ENCODE results near the gene SPATA32. TPM values are rescaled to one million over a fixed set of nuclear protein-coding genes. Genes with fewer than 3 reads are reported as not detected.
"Not testable (repeated sequence)": the region's sequence is repeated elsewhere in the genome, so short reads cannot be mapped to it uniquely, and the experiment has no call there.

SPATA32 gene
- not detected for total RNA-seq
- long read RNA-seq, result 0 reads

GRCh38 chr17:45261577-45262515, at the start of gene SPATA32:
Gene SPATA32 (minus strand): TSS chr17:45262094. CDS start chr17:45262016, 78 bp downstream.
- DNase-seq (peak; percentile 75), ATAC-seq (peak; percentile 58 to 59)
- intact Hi-C loops (cut with DNase I), result no loop called here

GRCh38 chr17:45311401-45311759, 49.5 kb upstream of the SPATA32 start:
- DNase-seq (no peak), ATAC-seq (no peak)
- intact Hi-C loops (cut with DNase I), result loop anchor here in 1 of 2 donors (10.0 kb wide), 1 partner anchor 73 kb away; no protein-coding TSS in a partner anchor

GRCh38 chr17:45310380-45311324, 48.8 kb upstream of the SPATA32 start:
- intact Hi-C loops (cut with DNase I), result loop anchor here in 1 of 2 donors (10.0 kb wide), 1 partner anchor 74 kb away; no protein-coding TSS in a partner anchor
- ATAC-seq (peak; percentile 7 to 42), DNase-seq (no peak)

GRCh38 chr17:45309400-45309799, 47.5 kb upstream of the SPATA32 start:
- intact Hi-C loops (cut with DNase I), result no loop called here
- ATAC-seq (no peak), DNase-seq (no peak)

GRCh38 chr17:45308840-45309239, 46.9 kb upstream of the SPATA32 start:
- intact Hi-C loops (cut with DNase I), result no loop called here
- no peak for ATAC-seq
- DNase-seq, result no peak

GRCh38 chr17:45308016-45308365, 46.1 kb upstream of the SPATA32 start:
- intact Hi-C loops (cut with DNase I), result no loop called here
- DNase-seq, result no peak
- ATAC-seq, result no peak

- DNase-seq (no peak), ATAC-seq (peak; percentile 17 to 57)
- intact Hi-C loops (cut with DNase I), result no loop called here
Observed at GRCh38 chr17:45307290-45308015, 45.6 kb upstream of the SPATA32 start.

- no peak for DNase-seq
- intact Hi-C loops (cut with DNase I), result no loop called here
- no peak for ATAC-seq
Observed at GRCh38 chr17:45306623-45307022, 44.7 kb upstream of the SPATA32 start.

- ATAC-seq (no peak), DNase-seq (no peak)
- intact Hi-C loops (cut with DNase I), result no loop called here
Observed at GRCh38 chr17:45306094-45306493, 44.2 kb upstream of the SPATA32 start.

- peak in 1 of 2 donors; percentile 16 for ATAC-seq
- DNase-seq, result no peak
- intact Hi-C loops (cut with DNase I), result no loop called here
Observed at GRCh38 chr17:45305530-45306087, 43.7 kb upstream of the SPATA32 start.

GRCh38 chr17:45302649-45303173, 40.8 kb upstream of the SPATA32 start:
- intact Hi-C loops (cut with DNase I), result no loop called here
- ATAC-seq (peak; percentile 44 to 58), DNase-seq (no peak)

- ATAC-seq; DNase-seq; intact Hi-C loops (cut with DNase I): not testable (repeated sequence)
Observed at GRCh38 chr17:45302220-45302619, 40.3 kb upstream of the SPATA32 start.

GRCh38 chr17:45301674-45302073, 39.8 kb upstream of the SPATA32 start:
- intact Hi-C loops (cut with DNase I), result no loop called here
- DNase-seq (no peak), ATAC-seq (no peak)

GRCh38 chr17:45300060-45300751, 38.3 kb upstream of the SPATA32 start:
- ATAC-seq (no peak), DNase-seq (no peak)
- intact Hi-C loops (cut with DNase I), result no loop called here

GRCh38 chr17:45299361-45299760, 37.5 kb upstream of the SPATA32 start:
- ATAC-seq (peak; percentile 30 to 36), DNase-seq (no peak)
- intact Hi-C loops (cut with DNase I), result no loop called here

GRCh38 chr17:45298546-45299285, 36.8 kb upstream of the SPATA32 start:
- ATAC-seq, result no peak
- intact Hi-C loops (cut with DNase I), result no loop called here
- DNase-seq, result no peak

GRCh38 chr17:45296833-45297124, 34.9 kb upstream of the SPATA32 start:
- intact Hi-C loops (cut with DNase I), result no loop called here
- ATAC-seq (no peak), DNase-seq (no peak)

All from left cardiac atrium (tissue), 4 donors.